ENCODE data around the gene BAIAP2L2.
"Not testable (repeated sequence)": the region's sequence is repeated elsewhere in the genome, so short reads cannot be mapped to it uniquely, and the experiment has no call there.

DNA sequence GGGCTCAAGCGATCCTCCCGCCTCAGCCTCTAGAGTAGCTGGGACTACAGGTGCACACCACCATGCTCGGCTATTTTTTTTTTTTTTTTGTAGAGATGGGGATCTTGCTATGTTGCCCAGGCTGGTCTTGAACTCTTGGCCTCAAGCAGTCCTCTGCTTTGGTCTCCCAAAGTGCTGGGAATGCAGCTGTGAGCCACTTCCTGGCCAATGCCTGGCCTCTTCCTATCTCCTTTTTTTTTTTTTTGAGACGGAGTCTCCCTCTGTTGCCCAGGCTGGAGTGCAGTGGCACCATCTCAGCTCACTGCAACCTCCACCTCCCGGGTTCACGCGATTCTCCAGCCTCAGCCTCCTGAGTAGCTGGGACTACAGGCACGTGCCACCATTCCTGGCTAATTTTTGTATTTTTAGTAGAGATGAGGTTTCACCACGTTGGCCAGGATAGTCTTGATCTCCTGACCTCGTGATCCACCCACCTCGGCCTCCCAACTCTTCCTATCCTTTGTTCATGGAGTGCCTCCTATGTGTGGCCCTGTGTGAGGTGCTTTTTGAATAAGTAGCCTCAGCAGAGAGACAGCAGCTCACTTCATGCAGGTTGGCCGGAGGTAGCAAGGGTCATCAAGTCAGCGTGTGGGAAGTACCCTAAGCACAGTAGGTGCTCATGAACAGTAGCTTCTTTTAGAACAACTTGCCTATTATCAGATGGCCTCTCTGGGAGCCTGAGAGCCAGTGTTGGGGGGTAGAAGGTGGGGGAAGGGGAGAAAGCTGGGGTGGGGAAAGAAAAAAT, 72.9 kb downstream of the BAIAP2L2 start:
- TF ChIP-seq HMGXB4 (CRISPR knock-in tag; IDR thresholded peaks at IDR 0.05; ENCODE audit: borderline replicate concordance); CEBPB (IDR thresholded peaks at IDR 0.05); RNF2 (IDR thresholded peaks at IDR 0.05; ENCODE audit: borderline replicate concordance, low read depth); BHLHE40 (IDR thresholded peaks at IDR 0.05; ENCODE audit: low read depth, low read length): not testable (repeated sequence)
- TF ChIP-seq, protein P1, sequence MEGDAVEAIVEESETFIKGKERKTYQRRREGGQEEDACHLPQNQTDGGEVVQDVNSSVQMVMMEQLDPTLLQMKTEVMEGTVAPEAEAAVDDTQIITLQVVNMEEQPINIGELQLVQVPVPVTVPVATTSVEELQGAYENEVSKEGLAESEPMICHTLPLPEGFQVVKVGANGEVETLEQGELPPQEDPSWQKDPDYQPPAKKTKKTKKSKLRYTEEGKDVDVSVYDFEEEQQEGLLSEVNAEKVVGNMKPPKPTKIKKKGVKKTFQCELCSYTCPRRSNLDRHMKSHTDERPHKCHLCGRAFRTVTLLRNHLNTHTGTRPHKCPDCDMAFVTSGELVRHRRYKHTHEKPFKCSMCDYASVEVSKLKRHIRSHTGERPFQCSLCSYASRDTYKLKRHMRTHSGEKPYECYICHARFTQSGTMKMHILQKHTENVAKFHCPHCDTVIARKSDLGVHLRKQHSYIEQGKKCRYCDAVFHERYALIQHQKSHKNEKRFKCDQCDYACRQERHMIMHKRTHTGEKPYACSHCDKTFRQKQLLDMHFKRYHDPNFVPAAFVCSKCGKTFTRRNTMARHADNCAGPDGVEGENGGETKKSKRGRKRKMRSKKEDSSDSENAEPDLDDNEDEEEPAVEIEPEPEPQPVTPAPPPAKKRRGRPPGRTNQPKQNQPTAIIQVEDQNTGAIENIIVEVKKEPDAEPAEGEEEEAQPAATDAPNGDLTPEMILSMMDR (IDR thresholded peaks at IDR 0.05) = not testable (repeated sequence)
- TF ChIP-seq, protein P2, sequence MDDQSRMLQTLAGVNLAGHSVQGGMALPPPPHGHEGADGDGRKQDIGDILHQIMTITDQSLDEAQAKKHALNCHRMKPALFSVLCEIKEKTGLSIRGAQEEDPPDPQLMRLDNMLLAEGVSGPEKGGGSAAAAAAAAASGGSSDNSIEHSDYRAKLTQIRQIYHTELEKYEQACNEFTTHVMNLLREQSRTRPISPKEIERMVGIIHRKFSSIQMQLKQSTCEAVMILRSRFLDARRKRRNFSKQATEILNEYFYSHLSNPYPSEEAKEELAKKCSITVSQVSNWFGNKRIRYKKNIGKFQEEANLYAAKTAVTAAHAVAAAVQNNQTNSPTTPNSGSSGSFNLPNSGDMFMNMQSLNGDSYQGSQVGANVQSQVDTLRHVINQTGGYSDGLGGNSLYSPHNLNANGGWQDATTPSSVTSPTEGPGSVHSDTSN (IDR thresholded peaks at IDR 0.05) = not testable (repeated sequence)
- TF ChIP-seq, protein P3, sequence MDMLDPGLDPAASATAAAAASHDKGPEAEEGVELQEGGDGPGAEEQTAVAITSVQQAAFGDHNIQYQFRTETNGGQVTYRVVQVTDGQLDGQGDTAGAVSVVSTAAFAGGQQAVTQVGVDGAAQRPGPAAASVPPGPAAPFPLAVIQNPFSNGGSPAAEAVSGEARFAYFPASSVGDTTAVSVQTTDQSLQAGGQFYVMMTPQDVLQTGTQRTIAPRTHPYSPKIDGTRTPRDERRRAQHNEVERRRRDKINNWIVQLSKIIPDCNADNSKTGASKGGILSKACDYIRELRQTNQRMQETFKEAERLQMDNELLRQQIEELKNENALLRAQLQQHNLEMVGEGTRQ (IDR thresholded peaks at IDR 0.05) = not testable (repeated sequence)

All from A549 (cell line).